ENCODE results near the gene CLEC16A.

Gene CLEC16A

DNA sequence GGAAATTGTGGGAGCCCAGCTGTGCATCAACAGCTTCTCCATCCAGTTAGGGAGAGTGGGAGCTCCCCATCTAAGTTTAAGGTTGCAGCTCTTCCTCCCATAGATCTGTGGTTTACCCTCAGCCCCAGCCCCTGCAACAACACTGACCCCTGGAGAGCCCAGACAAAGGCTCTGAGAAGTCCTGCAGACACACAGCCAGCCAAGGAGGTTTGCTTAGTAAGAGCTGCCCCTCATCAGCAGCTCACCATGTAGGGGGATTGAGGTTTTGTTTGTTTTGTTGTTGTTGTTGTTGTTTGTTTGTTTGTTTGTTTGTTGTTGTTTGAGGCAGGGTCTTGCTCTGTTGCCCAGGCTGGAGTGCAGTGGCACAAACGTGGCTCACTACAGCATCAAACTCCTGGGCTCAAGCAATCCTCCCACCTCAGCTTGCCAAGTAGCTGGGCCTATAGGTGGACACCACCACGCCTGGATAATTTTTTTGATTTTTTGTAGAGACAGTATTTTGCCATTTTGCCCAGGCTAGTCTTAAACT lies 138.6 kb downstream of the CLEC16A start:
- DNase-seq (ENCODE audit: low read depth) = no peak

DNA sequence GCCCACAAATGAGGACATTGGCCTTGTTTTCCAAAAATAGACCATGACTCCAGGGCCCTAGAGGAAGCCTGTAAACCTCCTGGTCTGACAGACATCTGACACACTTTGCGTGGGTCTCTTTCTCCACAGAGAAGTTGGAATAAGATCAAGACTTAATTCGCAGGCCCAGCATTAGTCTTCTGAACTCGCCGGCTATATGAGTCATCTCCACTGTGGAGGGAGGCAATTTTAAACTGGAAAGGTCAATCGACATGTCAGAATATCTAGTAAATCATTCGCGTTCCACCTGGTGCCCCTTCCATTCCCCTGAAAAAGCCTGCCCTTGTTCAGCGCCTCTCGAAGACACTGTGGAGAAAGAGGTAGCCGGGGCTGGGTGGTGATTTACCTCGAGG lies 140.1 kb downstream of the CLEC16A start:
- no peak for DNase-seq (ENCODE audit: low read depth)

DNA sequence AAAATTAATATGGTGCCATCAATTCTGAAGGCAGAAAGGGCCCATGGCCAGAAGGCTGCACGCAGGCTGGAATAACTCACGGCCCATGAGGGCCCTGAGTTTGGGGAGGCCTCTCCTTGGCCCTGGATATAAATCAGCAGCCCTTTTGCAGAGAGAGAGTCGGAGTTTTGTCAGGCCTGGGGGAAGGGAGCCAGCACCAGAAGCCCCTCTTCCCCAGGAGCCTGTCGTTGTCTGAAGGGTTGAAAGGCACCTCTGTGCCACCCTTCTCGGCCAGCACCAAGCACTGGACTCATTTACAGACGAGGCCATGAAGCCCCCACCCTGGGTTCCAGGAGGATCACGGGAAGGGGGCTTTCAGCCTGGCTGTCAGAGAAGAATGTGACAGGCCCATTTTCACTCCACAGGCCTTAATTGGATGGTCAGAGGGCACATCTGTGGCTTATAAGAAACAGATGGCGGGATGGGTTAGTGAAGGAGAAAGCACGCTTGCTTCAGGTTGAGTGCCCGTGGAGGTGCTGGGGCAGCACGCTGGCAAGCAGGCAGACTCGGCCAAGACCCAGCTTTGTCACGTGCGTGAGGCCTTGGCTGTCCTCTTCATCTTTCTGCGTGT lies 140.6 kb downstream of the CLEC16A start:
- no peak for DNase-seq (ENCODE audit: low read depth)

DNA sequence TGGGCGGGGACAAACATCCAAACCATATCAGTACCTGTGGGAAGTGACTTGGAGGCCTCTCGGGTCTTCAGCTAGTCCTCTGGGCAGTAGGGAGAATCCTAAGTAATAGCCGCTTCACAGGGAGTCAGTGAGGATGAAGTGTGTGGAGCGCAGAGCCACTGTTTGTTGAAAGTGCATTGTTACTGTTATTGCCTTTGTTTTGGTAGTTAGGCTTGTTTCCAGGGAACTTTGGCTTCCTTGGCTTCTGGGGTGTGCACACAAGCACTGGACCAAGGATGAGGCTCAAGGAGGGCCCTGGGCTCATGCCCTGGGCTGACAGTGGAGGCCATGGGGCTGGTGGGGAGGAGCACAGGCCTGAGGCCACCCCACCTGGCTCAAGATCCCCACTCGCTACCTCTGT lies 141.6 kb downstream of the CLEC16A start:
- DNase-seq (ENCODE audit: low read depth) = no peak

DNA sequence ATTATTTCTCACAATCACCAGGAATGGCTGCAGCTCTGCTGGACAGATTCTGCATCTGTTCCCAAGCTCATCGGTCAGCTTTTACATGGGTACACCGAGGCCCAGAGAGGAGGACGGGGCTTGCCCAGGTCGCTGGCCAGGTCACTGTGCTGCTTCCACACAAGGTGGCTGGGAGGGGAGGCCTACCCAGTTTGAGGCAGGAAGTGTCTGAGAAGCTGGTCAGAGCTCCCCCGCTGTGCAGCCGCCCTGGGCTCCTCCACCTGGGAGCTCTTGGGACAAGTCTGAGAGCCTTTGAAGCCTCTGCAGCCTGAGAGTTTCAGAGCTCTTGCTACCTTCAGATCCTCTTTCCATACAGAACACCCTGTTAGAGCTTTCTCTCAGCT lies 143.3 kb downstream of the CLEC16A start:
- DNase-seq (ENCODE audit: low read depth) = no peak

DNA sequence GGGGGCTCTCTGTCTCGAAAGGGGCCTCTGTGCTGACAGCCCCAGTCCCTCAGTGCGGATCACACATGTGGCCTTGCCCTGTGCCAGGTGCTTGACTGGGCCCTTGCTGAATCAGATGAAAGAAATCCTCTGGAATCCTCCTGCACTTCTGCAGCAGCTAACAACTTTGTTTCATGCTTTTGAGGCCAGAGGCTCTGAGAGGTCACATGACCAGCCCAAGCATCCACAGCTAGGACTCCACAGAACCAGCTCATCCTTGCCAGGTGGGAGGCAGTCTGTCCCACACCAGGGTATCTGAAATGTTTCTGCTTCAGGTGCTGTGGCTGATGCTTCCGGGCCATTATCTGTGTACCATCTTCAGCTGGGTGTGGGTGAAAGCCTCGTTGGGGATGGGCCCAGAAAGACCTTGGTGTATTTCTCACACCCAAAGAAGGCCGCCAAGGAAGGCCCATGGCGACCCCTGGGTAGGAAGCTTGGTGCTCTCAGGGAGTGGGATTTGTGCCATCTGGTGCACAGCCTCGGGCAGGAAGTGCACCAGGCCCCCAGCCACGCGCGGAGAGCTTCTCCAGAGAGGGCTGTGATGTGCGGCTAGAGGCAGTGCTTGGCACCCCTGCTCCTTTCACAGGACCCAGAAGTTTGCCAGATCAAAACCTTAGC lies 143.8 kb downstream of the CLEC16A start:
- DNase-seq (ENCODE audit: low read depth) = no peak

DNA sequence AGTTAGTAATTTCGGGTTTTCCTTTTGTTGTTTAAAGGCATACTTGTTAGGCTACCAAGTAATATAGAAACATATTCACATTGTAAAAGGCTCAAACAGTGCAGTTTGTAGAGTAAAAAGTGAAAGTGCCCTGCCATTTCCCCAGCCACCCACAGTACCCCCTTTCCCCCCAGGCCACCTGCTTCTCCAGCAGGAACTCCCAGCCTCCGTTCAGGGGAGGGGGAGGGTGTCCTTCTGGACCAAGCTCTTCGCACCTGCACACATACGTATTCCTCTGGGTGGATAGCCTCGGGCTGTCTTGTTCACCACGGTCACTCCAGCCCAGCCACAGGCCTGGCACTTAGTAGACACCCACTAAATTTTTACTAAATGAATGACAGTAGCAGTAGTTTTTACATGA lies 144.5 kb downstream of the CLEC16A start:
- DNase-seq (ENCODE audit: low read depth) = no peak

DNA sequence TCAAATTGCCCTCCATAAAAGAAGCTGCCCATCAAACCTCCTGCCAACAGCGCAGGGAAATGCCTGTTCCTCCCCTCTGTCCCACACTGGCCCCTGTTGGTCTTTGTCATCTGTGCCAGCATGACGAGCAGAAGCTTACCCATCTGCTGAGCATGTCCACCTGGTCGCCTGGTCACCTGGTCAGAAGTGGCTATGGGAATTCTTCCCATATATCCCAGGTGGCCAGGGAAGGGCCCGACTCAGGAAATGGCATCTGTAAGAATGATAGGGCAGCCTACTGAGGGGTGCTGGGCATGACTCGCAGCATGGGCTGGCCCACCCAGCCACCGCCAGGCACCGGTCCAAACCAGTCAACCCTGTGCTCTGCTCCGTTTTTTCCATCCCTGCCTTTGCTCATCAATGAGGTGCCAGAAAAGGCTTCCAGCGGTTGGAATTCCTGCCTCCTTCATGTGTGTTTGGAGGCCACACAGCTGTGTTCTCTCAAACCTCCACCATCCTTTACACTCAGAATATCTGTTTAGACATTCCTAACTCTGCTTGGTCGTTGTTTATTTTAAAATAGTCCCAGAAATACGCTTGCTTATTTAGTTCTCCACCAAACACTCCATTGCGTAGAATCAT lies 145.2 kb downstream of the CLEC16A start:
- DNase-seq (ENCODE audit: low read depth) = no peak

DNA sequence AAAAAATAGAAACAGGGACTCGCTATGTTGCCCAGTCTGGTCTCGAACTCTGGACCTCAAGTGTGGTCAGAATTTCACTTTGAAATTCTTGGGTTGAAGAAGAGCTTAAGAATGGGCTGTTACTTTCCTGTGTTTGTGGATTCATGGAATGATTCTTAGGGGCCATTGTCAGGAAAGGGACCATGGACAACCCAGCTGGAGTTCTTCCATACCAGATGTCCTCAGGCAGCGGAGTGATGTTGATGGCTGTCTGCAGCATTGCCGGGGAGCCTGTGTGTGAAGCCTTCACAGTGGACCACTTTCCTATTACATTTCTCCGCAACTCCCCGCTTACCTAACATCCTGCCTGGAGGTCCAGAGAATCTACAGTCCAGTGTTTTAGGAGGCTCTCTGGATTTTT lies 145.9 kb downstream of the CLEC16A start:
- DNase-seq (ENCODE audit: low read depth) = no peak

DNA sequence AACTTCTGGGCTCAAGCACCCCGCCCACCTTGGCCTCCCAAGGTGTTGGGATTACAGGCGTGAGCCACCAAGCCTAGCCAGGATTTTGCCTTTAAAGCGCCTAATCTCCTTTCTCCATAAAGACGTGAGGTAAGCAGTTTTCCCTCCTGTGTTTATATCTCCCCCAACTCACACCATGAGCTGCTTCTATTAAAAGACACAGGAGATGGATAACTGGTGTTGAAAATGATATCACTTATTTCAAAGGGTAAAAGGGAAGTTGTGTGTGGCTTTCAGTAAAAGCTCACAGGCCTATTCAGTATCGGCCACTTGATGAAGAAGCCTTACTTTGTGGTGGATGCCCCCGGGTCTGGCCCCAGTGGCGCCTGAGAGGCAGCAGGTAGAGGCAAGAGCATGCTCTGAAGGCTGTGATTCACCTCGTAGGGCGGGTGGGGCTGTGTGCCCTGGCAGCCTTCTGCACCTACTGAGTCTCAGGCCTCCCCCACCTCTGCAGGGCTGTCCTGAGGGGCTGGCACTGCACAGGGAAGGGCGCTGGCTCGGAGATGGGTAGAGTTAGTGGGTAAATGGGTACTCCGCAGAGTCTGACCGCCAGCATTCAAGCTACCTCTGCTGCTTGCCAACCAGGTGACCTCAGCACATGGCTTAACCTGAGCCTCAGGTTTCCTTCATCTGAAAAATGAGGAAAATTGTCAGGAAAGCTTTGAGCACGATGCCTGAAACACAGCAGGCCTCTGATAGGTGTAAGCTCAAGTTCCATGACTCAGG lies 146.8 kb downstream of the CLEC16A start:
- no peak for DNase-seq (ENCODE audit: low read depth)

DNA sequence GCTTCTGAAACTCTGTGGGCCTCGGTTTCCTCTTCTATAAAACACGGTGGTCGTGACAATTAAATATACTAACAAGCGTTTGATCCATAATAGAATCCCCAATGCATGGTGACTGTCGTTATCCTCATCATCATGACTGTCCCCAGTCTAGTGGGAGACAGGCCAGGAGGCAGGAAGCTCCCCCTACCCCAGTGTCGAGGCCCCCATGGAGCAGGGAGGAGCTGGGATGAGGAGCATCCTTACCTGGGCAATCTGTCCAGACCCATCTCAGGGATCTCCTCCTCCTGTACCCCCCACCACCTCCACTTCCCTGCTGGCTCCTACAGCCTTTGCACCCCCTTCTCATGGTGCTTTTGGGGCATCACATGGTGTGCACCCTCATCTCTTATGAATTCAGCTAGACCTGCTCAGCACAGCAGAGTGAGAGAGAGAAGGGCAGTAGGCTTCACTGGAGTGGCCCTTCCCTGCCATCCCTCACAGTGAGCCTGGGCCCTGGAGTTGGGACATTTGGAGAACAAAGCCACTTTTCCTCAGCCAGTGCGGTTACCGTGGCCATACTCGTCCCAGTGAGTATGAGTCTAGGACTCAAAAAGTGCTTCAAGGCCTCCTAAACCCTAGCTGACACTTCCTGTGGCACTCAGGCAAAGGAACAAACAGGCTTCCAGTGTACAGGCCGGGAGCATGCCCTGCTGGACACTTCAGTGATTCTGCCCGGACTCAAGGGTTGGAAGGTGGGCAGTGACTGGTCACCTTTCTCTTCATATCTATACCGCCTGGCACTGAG lies 148.6 kb downstream of the CLEC16A start:
- DNase-seq (ENCODE audit: low read depth) = no peak

DNA sequence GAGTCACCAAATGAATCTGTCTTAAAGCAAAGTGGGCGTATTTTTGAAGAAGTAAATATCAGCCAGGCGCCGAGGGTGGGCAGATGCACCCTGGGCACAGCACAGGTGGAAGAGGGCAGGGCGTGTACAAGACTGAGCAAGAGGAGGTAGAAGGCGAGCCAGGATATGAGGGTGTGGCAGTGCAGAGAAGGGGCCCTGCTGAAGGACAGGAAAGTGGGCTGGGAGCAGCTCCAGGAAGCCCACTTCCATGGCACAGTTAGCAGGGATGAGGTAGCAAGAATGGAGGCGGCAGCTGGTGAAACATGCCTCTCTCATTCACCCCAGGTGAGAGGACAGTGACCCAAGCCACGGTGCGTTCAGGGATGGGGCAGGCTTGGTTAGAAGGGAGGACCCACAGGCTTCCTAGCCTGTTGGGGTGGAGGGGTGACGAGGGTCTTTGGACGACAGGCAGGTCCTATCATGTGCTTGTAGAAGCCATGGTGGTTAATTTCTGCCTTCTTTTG lies 149.3 kb downstream of the CLEC16A start:
- DNase-seq (ENCODE audit: low read depth) = no peak

DNA sequence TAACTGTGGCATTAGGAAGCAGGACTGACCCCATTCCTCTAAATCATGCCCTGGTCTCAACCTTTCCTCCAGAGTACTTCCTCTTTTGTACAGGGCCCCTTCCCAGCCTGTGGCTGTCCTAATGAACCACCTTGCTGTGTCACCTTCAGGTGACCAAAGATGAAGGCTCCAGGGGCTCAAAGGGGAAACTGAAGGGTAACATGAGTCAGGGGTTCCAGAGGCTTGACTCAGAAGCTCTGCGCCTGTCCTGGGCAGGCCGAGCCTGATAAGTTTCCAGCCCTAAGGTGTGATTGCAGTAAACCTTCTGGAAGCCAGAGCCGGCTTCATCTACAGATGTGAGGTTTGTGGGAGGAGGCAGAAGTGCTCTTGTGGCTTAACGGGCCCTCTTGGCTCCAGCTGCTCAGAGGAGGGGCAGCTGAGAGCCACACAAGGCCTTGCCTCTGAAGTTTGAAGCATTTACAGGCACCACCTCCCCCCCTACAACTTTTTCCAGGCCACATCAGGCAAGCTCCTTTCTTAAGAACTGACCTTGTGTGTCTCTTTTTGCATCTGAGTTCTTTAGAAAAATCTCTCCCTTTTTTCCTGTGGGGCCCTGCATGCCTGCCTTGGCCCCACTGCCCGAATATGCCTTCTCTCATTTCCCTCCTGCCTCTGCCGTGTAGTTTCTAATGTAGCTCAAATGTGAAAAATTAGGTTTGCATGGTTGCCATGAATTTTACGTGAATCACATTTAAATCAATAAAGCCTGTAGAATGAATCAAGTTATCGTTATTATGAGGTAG lies 149.9 kb downstream of the CLEC16A start:
- peak; percentile 71 for DNase-seq (ENCODE audit: low read depth)

DNA sequence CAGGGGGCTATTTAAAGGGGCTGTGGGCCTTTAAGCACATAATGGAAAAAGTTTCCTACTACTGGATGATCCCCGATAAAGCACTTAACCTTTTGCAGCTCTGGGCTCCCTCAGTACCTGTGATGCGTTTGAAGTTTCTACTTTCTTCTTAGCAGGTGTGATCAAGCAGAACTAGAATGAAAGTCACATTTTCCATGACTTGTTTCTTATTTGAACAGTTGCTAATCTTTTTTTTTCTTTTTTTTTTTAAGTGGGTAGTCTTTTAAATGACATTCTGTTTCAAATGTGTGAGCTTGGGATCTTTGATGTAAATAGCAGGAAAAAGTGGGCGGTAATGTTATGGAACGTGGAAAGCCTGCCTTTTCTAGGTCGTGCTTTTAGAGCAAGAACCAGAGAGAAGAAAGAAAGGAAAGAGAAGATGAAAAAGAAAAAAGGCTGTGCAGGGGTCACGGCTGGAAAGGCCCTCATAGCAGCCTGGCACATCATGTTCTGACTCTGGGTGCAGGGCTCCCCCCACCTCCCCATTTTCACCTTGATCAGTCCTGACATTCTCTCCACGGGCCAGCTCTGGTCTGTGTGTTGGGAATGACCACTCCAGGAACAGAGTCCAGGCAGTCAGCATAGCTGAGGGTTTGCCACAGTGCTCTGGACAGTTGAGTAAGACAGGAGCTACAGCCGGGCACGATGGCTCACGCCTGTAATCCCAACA lies 150.6 kb downstream of the CLEC16A start:
- no peak for DNase-seq (ENCODE audit: low read depth)

DNA sequence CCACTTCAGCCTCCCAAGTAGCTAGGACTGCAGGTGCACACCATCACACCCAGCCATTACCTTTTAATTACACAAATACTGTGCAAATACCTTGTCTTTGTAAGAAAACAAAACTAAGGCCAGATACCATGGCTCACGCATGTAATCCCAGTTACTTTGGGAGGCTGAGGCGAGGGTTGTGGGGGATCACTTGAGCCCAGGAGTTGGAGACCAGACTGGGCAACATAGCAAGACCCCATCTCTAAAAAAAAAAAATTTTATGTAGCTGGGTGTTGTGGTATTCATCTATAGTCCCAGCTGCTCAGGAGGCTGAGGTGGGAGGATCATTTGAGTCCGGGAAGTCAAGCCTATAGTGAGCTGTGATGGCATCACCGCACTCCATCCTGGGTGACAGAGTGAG lies 151.6 kb downstream of the CLEC16A start:
- no peak for DNase-seq (ENCODE audit: low read depth)

DNA sequence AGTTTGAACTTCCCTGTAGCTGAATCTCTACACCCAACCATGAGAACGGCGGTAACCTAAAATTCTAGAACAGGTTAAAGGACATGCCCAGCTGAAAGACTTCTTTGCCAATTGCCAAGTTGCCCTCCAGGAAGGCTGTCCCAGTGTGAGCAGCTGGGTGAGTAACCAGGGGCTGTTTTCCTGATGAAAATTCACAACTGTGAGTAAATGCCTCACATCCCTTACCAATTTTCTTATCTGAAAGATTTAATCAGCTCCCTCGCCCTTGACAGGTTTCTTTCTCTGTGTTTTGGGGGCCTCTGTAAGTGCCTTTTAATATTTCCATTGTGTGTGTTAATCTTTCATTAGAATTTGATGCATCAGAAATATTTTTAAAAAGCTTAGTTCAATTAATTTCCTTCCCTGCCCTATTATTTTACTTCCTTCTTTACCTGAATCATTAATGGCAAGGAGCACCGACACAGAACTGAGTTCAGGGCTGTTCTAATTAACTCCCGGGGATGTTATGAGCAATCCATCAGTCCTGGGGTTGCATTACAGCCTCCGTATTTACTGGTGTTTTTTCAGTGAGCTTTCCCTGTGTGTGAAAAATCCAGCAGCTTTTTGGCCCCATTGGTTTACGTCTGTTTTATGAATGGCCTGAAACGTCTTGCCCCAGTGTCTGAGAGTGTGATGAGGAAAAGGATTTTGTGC lies 152.9 kb downstream of the CLEC16A start:
- no peak for DNase-seq (ENCODE audit: low read depth)

DNA sequence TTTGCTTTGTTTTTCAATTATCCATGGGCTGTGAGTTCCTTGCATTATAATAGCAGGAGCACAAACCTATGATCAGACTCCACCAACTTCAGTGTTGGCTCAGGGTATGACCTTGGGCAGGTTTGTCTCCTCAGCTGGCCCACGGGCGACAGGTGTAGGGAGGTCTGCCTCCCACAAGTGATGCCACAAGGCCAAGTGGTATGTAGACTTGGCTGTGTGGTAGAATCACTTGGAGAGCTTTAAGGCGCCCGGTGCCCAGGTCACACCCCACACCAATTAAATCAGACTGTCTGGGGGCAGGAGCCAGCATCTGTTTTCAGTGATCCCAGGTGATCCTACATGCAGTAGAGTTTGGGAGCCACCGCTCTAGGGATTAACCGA lies 153.4 kb downstream of the CLEC16A start:
- DNase-seq (ENCODE audit: low read depth) = no peak

DNA sequence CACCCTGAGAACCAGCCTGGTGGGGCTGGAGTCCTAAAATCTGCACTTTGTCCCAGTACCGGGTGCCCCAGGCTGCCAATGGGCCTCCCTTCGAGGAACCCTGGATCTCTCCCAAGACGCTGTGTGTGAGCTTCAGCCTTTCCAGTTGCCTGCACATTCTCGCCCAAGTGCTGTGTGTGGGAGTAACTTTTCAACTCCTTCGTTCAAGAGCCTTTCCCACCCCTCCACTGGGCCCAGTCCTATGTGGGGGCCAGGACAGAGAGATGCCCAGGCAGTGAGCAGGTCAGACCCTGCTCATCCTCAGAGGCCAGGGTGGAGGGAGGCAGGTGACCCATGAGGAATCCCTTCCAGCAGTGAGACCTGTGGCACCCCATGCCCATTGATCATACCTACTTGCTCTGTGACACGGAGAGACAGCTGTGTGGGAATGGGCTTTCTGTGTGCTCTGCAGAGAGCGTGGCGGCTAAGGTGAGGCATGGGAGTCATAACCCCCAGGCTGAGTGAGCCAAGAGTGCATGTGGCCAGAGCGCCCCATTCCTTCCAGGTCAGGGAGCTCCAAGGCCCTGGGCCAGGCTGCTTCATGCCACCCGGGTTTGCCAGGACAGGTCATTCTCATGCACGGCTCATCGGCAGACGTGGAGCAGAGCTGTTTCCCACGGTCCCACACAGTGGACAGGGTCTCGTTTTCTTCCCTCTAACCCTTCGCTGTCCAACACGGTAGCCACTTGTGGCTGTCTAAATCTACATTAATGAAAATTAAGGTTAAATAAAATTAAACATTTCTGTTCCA lies 154.4 kb downstream of the CLEC16A start:
- no peak for DNase-seq (ENCODE audit: low read depth)

DNA sequence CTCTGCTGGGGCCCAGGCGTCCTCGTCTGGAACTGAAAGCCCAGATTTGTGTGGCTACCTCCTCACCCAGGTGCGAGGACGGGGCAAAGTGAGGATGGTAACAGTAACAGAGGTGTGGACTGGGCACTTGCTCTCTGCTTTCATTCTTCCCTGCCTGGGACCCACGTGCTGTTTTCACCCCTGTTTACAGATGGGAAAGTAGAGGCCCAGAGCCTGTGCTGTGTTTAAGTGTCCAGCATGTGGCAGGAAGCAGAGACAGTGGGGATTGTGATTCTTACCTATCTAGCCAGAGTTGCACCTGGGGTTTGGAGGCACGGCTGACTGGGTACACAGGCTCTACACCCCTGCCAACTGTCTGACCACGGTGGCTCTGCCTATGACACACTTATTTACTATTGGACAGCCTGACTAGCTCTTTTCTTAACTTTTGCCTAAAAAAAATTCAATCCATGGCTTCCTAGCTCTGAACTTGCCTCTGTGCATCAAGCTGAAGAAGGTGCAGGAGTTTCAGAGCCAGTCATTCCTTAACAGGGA lies 155.4 kb downstream of the CLEC16A start:
- no peak for DNase-seq (ENCODE audit: low read depth)
